H1 (cell line): ENCODE results near the gene SYDE2. TPM values are rescaled to one million over a fixed set of nuclear protein-coding genes. Genes with fewer than 3 reads are reported as not detected.

Source experiments
- CTCF ChIA-PET: fragments of 300-600 bp; sonication (Branson Sonifier 250); formaldehyde crosslinking; loops from one replicate; lab custom pipeline; 2021; ENCODE audit not compliant: partially characterized antibody; lab: Charles Lee
- POLR2A ChIA-PET: fragments of 300-600 bp; sonication (Branson Sonifier 250); formaldehyde crosslinking; loops from one replicate; lab custom pipeline; 2021; ENCODE audit warnings: inconsistent platforms; ENCODE audit not compliant: partially characterized antibody; lab: Charles Lee
- DNase-seq, 2 experiments: peaks; one replicate each; pipeline versions ENCODE4 v3.0.0 to v3.0.0-alpha.2; 2010 to 2022; ENCODE audit warnings: low spot score in 2 of 2, low read depth in 1 of 2, mixed read lengths in 1 of 2
- FAIRE-seq: peaks from 2 replicates; lab custom pipeline; 2011; peaks lifted over from hg19 to GRCh38; lab: Jason Lieb, UNC
- H2AFZ ChIP-seq: 2 replicates; pipeline ENCODE4 v1.8.1; 2012; ENCODE audit warnings: low read length, inconsistent platforms
- H2AK5ac ChIP-seq: 2 replicates; pipeline ENCODE4 v1.6.1; 2013; ENCODE audit warnings: low read depth, low read length
- H2BK120ac ChIP-seq: replicated peaks from 2 replicates; pipeline ENCODE3; 2013; ENCODE audit warnings: low read depth, low read length, inconsistent platforms
- H2BK12ac ChIP-seq: 2 replicates; pipeline ENCODE4 v1.6.1; 2013; ENCODE audit warnings: low read depth, low read length
- H2BK15ac ChIP-seq: 2 replicates; pipeline ENCODE4 v1.6.1; 2013; ENCODE audit warnings: low read length
- H2BK20ac ChIP-seq: 2 replicates; pipeline ENCODE4 v1.6.1; 2013; ENCODE audit warnings: low read length
- H2BK5ac ChIP-seq: 2 replicates; pipeline ENCODE4 v1.6.1; 2013; ENCODE audit warnings: low read depth, low read length
- H3K14ac ChIP-seq: 2 replicates; pipeline ENCODE4 v1.6.1; 2013; ENCODE audit warnings: inconsistent platforms; ENCODE audit not compliant: insufficient read length
- H3K18ac ChIP-seq: 2 replicates; pipeline ENCODE4 v1.6.1; 2013; ENCODE audit warnings: low read length; ENCODE audit errors: extremely low read depth
- H3K23ac ChIP-seq: 2 replicates; pipeline ENCODE4 v1.6.1; 2013; ENCODE audit warnings: inconsistent platforms; ENCODE audit not compliant: insufficient read length
- H3K23me2 ChIP-seq: 2 replicates; pipeline ENCODE4 v1.6.1; 2013; ENCODE audit warnings: low read depth, low read length
- H3K27ac ChIP-seq: 2 replicates; pipeline ENCODE4 v1.6.1; 2011; ENCODE audit warnings: low read depth, low read length, inconsistent platforms
- H3K27me3 ChIP-seq, 4 experiments: replicated peaks in 1 of 4; 1 replicate in 1 of 4; 2 replicates in 3 of 4; pipeline versions ENCODE4 v1.6.1 to v1.8.1; 2011 to 2013; ENCODE audit warnings: low read length in 3 of 4, mild to moderate bottlenecking in 3 of 4, inconsistent platforms in 2 of 4, mixed read lengths in 2 of 4, moderate library complexity in 1 of 4; ENCODE audit not compliant: control insufficient read depth in 3 of 4, insufficient read depth in 3 of 4; ENCODE audit errors: extremely low read depth in 1 of 4
- H3K36me3 ChIP-seq, 4 experiments: 2 replicates each; pipeline versions ENCODE4 v1.6.1 to v1.8.1; 2011 to 2013; ENCODE audit warnings: mild to moderate bottlenecking in 4 of 4, low read length in 3 of 4, moderate library complexity in 2 of 4, control low read depth in 1 of 4, inconsistent platforms in 1 of 4; ENCODE audit not compliant: insufficient read depth in 4 of 4, control insufficient read depth in 2 of 4
- H3K4ac ChIP-seq: replicated peaks from 2 replicates; pipeline ENCODE3; 2013; ENCODE audit warnings: low read length, low read depth, mixed read lengths, inconsistent platforms; ENCODE audit not compliant: insufficient read length
- H3K4me1 ChIP-seq, 4 experiments: replicated peaks in 1 of 4; 1 replicate in 1 of 4; 2 replicates in 3 of 4; pipeline versions ENCODE4 v1.6.1 to v1.8.1; 2011 to 2013; ENCODE audit warnings: low read length in 3 of 4, inconsistent platforms in 2 of 4, mixed read lengths in 1 of 4; ENCODE audit not compliant: insufficient read depth in 4 of 4, control insufficient read depth in 3 of 4
- H3K4me2 ChIP-seq, 2 experiments: 2 replicates each; pipeline versions ENCODE4 v1.6.1 to v1.8.1; 2011 to 2013; ENCODE audit warnings: low read depth in 2 of 2, low read length in 2 of 2, control low read depth in 1 of 2, inconsistent platforms in 1 of 2, mild to moderate bottlenecking in 1 of 2; ENCODE audit not compliant: insufficient read depth in 1 of 2
- H3K4me3 ChIP-seq, 4 experiments: fragments of 200-600, 300-600 bp in 1 of 4; sonication (generic), shearing (Covaris generic), sonication (Bioruptor Twin) in 1 of 4; 2 replicates each; pipeline versions ENCODE4 v1.5.1 to v1.8.1; 2011 to 2016; ENCODE audit warnings: low read length in 4 of 4, low read depth in 3 of 4, control low read depth in 2 of 4, inconsistent platforms in 2 of 4, mild to moderate bottlenecking in 2 of 4, mixed read lengths in 1 of 4, moderate library complexity in 1 of 4; ENCODE audit not compliant: insufficient read depth in 2 of 4; ENCODE audit errors: extremely low read depth in 1 of 4
- H3K56ac ChIP-seq: replicated peaks from 2 replicates; pipeline ENCODE3; 2013; ENCODE audit warnings: low read depth, mild to moderate bottlenecking, mixed read lengths, low read length, inconsistent platforms; ENCODE audit not compliant: insufficient read length
- H3K79me1 ChIP-seq: 2 replicates; pipeline ENCODE4 v1.6.1; 2013; ENCODE audit warnings: low read depth, low read length, control low read depth
- H3K79me2 ChIP-seq, 2 experiments: 2 replicates each; pipeline versions ENCODE4 v1.6.1 to v1.8.1; 2012 to 2013; ENCODE audit warnings: low read length in 2 of 2, mild to moderate bottlenecking in 2 of 2, inconsistent platforms in 1 of 2; ENCODE audit not compliant: insufficient read depth in 2 of 2, control insufficient read depth in 1 of 2
- H3K9ac ChIP-seq, 4 experiments: replicated peaks in 1 of 4; 1 replicate in 1 of 4; 2 replicates in 3 of 4; pipeline versions ENCODE4 v1.6.1 to v1.8.1; 2011 to 2013; ENCODE audit warnings: low read depth in 3 of 4, low read length in 3 of 4, control low read depth in 2 of 4, mild to moderate bottlenecking in 2 of 4, moderate library complexity in 2 of 4, inconsistent platforms in 1 of 4; ENCODE audit errors: extremely low read depth in 1 of 4
- H3K9me3 ChIP-seq, 2 experiments: 2 replicates each; pipeline versions ENCODE4 v1.6.1 to v1.8.1; 2012 to 2013; ENCODE audit warnings: mild to moderate bottlenecking in 2 of 2, moderate library complexity in 2 of 2, control low read depth in 1 of 2, inconsistent platforms in 1 of 2, low read depth in 1 of 2, low read length in 1 of 2, mixed read lengths in 1 of 2; ENCODE audit not compliant: insufficient read depth in 2 of 2
- H4K20me1 ChIP-seq, 2 experiments: replicated peaks in 1 of 2; 2 replicates each; pipeline versions ENCODE3 to v1.8.1; 2011 to 2013; ENCODE audit warnings: inconsistent platforms in 2 of 2, low read length in 2 of 2, mild to moderate bottlenecking in 1 of 2; ENCODE audit not compliant: insufficient read depth in 2 of 2, control insufficient read depth in 1 of 2
- H4K5ac ChIP-seq: 2 replicates; pipeline ENCODE4 v1.6.1; 2013; ENCODE audit warnings: low read length, low read depth, mixed read lengths, inconsistent platforms; ENCODE audit not compliant: insufficient read length
- H4K8ac ChIP-seq: 2 replicates; pipeline ENCODE4 v1.8.0; 2013; ENCODE audit warnings: mild to moderate bottlenecking, moderate library complexity, low read length, inconsistent platforms; ENCODE audit not compliant: insufficient read depth; ENCODE audit errors: extremely low read depth
- H4K91ac ChIP-seq: replicated peaks from 2 replicates; pipeline ENCODE3; 2013; ENCODE audit warnings: low read length, mixed read lengths, inconsistent platforms; ENCODE audit not compliant: insufficient read length
- HDAC2 ChIP-seq, 2 experiments: fragments of 300-600 bp in 1 of 2; sonication (generic) in 1 of 2; IDR thresholded peaks; 2 replicates each; pipeline ENCODE4 v1.6.1; 2011 to 2012; ENCODE audit warnings: low read depth in 2 of 2, low read length in 2 of 2, mild to moderate bottlenecking in 2 of 2, moderate library complexity in 2 of 2, borderline replicate concordance in 1 of 2, inconsistent platforms in 1 of 2
- HDAC6 ChIP-seq: IDR thresholded peaks from one replicate; pipeline ENCODE4 v1.7.1; 2012; ENCODE audit warnings: low read depth, mild to moderate bottlenecking, inconsistent platforms, low read length, moderate library complexity
- KDM1A ChIP-seq: fragments of 200-600, 300-600 bp; sonication (generic); IDR thresholded peaks from 2 replicates; pipeline ENCODE4 v1.7.1; 2016; ENCODE audit warnings: mild to moderate bottlenecking, low read length, borderline replicate concordance
- TCF12 ChIP-seq: IDR thresholded peaks from 2 replicates; pipeline ENCODE4 v1.6.1; 2011; ENCODE audit warnings: low read depth, mild to moderate bottlenecking, low read length
- WGBS, 2 experiments: shearing (Covaris generic) in 1 of 2; methylation state at CpG; one replicate each; pipeline versions ENCODE4 v1.1.6 to v1.1.7; 2013 to 2015; ENCODE audit warnings: low lambda C conversion rate in 2 of 2, mixed read lengths in 2 of 2, inconsistent platforms in 1 of 2, low coverage in 1 of 2, missing lambda C conversion rate in 1 of 2; ENCODE audit not compliant: insufficient replicate concordance in 2 of 2, insufficient coverage in 1 of 2, insufficient read length in 1 of 2; ENCODE audit errors: extremely low coverage in 1 of 2, missing lambda C conversion rate in 1 of 2; 5-methylcytosine and 5-hydroxymethylcytosine counted together
- polyA plus RNA-seq, 7 experiments: library from polyadenylated mRNA; depleted of rRNA in 3 of 7; stranded (reverse) in 5 of 7; unstranded in 2 of 7; fragments of >200 nt in 5 of 7; fragments of 200-250 nt in 2 of 7; gene quantifications; 1 replicate in 5 of 7; 2 replicates in 1 of 7; 4 replicates in 1 of 7; pipeline versions ENCODE4 v1.2.1 to v1.2.3, GENCODE V29; 2011 to 2013; ENCODE audit warnings: missing spikeins in 2 of 7, mixed read lengths in 2 of 7
- total RNA-seq: library from RNA; stranded (reverse); fragmentation: NEBNext Ultra II Directional; extraction: Animal tissue kit (Norgen Biotek cat#: 25700); gene quantifications from 2 replicates; pipeline ENCODE4 v1.2.1, GENCODE V29; 2021

SYDE2 gene
- total and polyA plus RNA-seq, 2 of the 8 experiments (the other 6 are each of a cell fraction or from before 2014, with no cell fraction given): 1.6 to 14.6 TPM

GRCh38 chr1:85208488-85208887 lies 7.7 kb upstream of the SYDE2 start:
- ChIA-PET POLR2A (no interaction called here), CTCF (no interaction called here)
- Histone ChIP-seq H3K23ac (no peak overlapping the region), H3K23me2 (no peaks in the 10 kb centered on the region), H3K14ac (no peak overlapping the region), H4K20me1 (no peaks in the 10 kb centered on the region), H2BK120ac (no peak overlapping the region), H3K79me2 (no peaks in the 10 kb centered on the region), H2AFZ (no peak overlapping the region), H2BK5ac (no peak overlapping the region), H2BK20ac (no peak overlapping the region), H3K79me1 (no peaks in the 10 kb centered on the region), H4K5ac (no peak overlapping the region), H3K27me3 (no peaks in the 10 kb centered on the region), H3K36me3 (no peaks in the 10 kb centered on the region), H3K18ac (no peak overlapping the region), H3K9me3 (no peaks in the 10 kb centered on the region), H4K8ac (no peak overlapping the region), H3K9ac (no peak overlapping the region), H3K56ac (no peak overlapping the region), H2AK5ac (no peak overlapping the region), H2BK12ac (no peak overlapping the region), H3K27ac (no peak overlapping the region), H2BK15ac (no peak overlapping the region), H3K4ac (no peak overlapping the region), H3K4me2 (no peak overlapping the region), H3K4me1 (no peaks in the 10 kb centered on the region; a peak in 1 of 7 replicates), H3K4me3 (no peak overlapping the region), H4K91ac (no peak overlapping the region)
- TF ChIP-seq TCF12 (no peak), HDAC6 (no peak), KDM1A (0 out of 2 replicates have a peak, but pooled peaks have one; percentile 81), HDAC2 (IDR thresholded peaks at IDR 0.05; ENCODE audit: borderline replicate concordance in 1 of 2, low read depth in 2 of 2, low read length in 2 of 2) (no peak)
- FAIRE-seq (no peak), DNase-seq (no peak)
- WGBS, 2 experiments: 91% methylated on average over 2 of the region's 2 CpGs; no CpG with 5 or more reads in 1 of the 2 experiments
